ENCODE data around the gene ZSWIM8. TPM values are rescaled to one million over a fixed set of nuclear protein-coding genes. Genes with fewer than 3 reads are reported as not detected.

Gene ZSWIM8
- total and polyA plus RNA-seq, 2 experiments from 2014 or later: 20.5 to 30.4 TPM

GRCh38 chr10:73837072-73837471, 51.7 kb downstream of the ZSWIM8 start:
- Histone ChIP-seq H3K27me3 (ENCODE audit: insufficient read depth) (no peaks in the 10 kb centered on the region), H3K27ac (ENCODE audit: low read depth) (no peak overlapping the region), H2AFZ (no peak overlapping the region), H3K4me3 (no peak overlapping the region), H3K36me3 (ENCODE audit: insufficient read depth) (peaks cover 11% of the 10 kb centered on the region), H3K79me2 (replicated peaks; ENCODE audit: insufficient read depth) (no peaks in the 10 kb centered on the region), H3K4me2 (no peak overlapping the region), H3K4me1 (ENCODE audit: insufficient read depth) (no peaks in the 10 kb centered on the region), H3K9me2 (ENCODE audit: insufficient read depth) (no peaks in the 10 kb centered on the region), H3F3A (replicated peaks; ENCODE audit: low read depth) (no peaks in the 10 kb centered on the region; the same call in 1 of the 2 replicates), H4K20me1 (replicated peaks; ENCODE audit: insufficient read depth) (peaks cover 10% of the 10 kb centered on the region)
- ATAC-seq (no peak), DNase-seq (ENCODE audit: low spot score) (no peak)
- Mint-ChIP-seq H3K27ac (no peak overlapping the region), H3K27me3 (ENCODE audit: insufficient read depth, low read depth, poor library complexity) (peaks cover 5% of the 10 kb centered on the region), H3K4me3 (no peak overlapping the region), H3K4me1 (peaks cover 3% of the 10 kb centered on the region; the same call in 1 of the 3 replicates), H3K36me3 (ENCODE audit: low read depth) (peaks cover 32% of the 10 kb centered on the region), H3K9me3 (no peaks in the 10 kb centered on the region)
- TF ChIP-seq, protein P1, sequence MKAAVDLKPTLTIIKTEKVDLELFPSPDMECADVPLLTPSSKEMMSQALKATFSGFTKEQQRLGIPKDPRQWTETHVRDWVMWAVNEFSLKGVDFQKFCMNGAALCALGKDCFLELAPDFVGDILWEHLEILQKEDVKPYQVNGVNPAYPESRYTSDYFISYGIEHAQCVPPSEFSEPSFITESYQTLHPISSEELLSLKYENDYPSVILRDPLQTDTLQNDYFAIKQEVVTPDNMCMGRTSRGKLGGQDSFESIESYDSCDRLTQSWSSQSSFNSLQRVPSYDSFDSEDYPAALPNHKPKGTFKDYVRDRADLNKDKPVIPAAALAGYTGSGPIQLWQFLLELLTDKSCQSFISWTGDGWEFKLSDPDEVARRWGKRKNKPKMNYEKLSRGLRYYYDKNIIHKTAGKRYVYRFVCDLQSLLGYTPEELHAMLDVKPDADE (IDR thresholded peaks at IDR 0.05): no peak
- no peak for TF ChIP-seq EZH2 (IDR thresholded peaks at IDR 0.05; ENCODE audit: low read depth, unreplicated experiment)
- no peak for TF ChIP-seq ZNF114 (CRISPR knock-in tag; IDR thresholded peaks at IDR 0.05)
- no peak for TF ChIP-seq CREB1 (CRISPR knock-in tag; IDR thresholded peaks at IDR 0.05; ENCODE audit: low read depth)
- TF ChIP-seq STAT1 (IDR thresholded peaks at IDR 0.05; ENCODE audit: unreplicated experiment): no peak
- TF ChIP-seq EZH2phosphoT487 (IDR thresholded peaks at IDR 0.05; ENCODE audit: unreplicated experiment): no peak
- TF ChIP-seq, protein P2, sequence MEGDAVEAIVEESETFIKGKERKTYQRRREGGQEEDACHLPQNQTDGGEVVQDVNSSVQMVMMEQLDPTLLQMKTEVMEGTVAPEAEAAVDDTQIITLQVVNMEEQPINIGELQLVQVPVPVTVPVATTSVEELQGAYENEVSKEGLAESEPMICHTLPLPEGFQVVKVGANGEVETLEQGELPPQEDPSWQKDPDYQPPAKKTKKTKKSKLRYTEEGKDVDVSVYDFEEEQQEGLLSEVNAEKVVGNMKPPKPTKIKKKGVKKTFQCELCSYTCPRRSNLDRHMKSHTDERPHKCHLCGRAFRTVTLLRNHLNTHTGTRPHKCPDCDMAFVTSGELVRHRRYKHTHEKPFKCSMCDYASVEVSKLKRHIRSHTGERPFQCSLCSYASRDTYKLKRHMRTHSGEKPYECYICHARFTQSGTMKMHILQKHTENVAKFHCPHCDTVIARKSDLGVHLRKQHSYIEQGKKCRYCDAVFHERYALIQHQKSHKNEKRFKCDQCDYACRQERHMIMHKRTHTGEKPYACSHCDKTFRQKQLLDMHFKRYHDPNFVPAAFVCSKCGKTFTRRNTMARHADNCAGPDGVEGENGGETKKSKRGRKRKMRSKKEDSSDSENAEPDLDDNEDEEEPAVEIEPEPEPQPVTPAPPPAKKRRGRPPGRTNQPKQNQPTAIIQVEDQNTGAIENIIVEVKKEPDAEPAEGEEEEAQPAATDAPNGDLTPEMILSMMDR (conservative IDR thresholded peaks at IDR 0.05; ENCODE audit: low read depth in 2 of 2): no peak
- TF ChIP-seq POLR2AphosphoS5 (IDR thresholded peaks at IDR 0.05; ENCODE audit: low read depth): no peak
- TF ChIP-seq JUNB (IDR thresholded peaks at IDR 0.05; ENCODE audit: unreplicated experiment): no peak
- no peak for TF ChIP-seq REST (IDR thresholded peaks at IDR 0.05; ENCODE audit: unreplicated experiment)
- TF ChIP-seq ZNF462 (CRISPR knock-in tag; IDR thresholded peaks at IDR 0.05): no peak
- no peak for TF ChIP-seq NANOG (IDR thresholded peaks at IDR 0.05; ENCODE audit: borderline replicate concordance)

Measured in GM23338 (cell line).